A549 (cell line): ENCODE measurements around the gene ATG4D.

Experiments
- EP300 ChIP-seq, 2 experiments: fragments of >200 bp; sonication (Bioruptor Twin); formaldehyde crosslinking; IDR thresholded peaks; 2 replicates in 1 of 2; 3 replicates in 1 of 2; pipeline ENCODE4 v1.6.1; 2016 to 2017
- JUN ChIP-seq, 2 experiments: fragments of >200 bp; sonication (Bioruptor Twin); formaldehyde crosslinking; IDR thresholded peaks; 2 replicates in 1 of 2; 3 replicates in 1 of 2; pipeline ENCODE4 v1.6.1; 2016 to 2017
- MAFK ChIP-seq: fragments of 450-650 bp; IDR thresholded peaks from 2 replicates; pipeline ENCODE4 v1.6.1; 2014; ENCODE audit not compliant: partially characterized antibody
- PHF8 ChIP-seq: fragments of 200-600 bp; sonication (generic); IDR thresholded peaks from 2 replicates; pipeline ENCODE4 v1.6.1; 2016; ENCODE audit warnings: low read depth, mild to moderate bottlenecking, antibody characterized with exemption, moderate library complexity, borderline replicate concordance
- POLR2A ChIP-seq: IDR thresholded peaks from 2 replicates; pipeline ENCODE4 v1.6.1; 2012; ENCODE audit warnings: mild to moderate bottlenecking, low read length
- POLR2AphosphoS2 ChIP-seq: conservative IDR thresholded peaks from 2 replicates; pipeline ENCODE4 v1.6.1; 2012; ENCODE audit warnings: low read length, improper control_type of control experiment, inconsistent platforms
- RFX5 ChIP-seq: fragments of 450-650 bp; IDR thresholded peaks from 2 replicates; pipeline ENCODE4 v1.7.1; 2014; ENCODE audit warnings: antibody characterized with exemption, mild to moderate bottlenecking, moderate library complexity
- SMC3 ChIP-seq: fragments of >200 bp; sonication (Bioruptor Twin); formaldehyde crosslinking; IDR thresholded peaks from 3 replicates; pipeline ENCODE4 v1.6.1; 2018; ENCODE audit warnings: inconsistent platforms
- ZC3H11A ChIP-seq: fragments of 450-650 bp; IDR thresholded peaks from 2 replicates; pipeline ENCODE4 v1.6.1; 2014; ENCODE audit warnings: antibody characterized with exemption, mild to moderate bottlenecking
- TF ChIP-seq, protein P1 (sequence below): fragments of >200 bp; sonication (Bioruptor Twin); formaldehyde crosslinking; IDR thresholded peaks from 3 replicates; pipeline ENCODE4 v1.5.1; 2016
- TF ChIP-seq, protein P2 (sequence below): fragments of 200-600 bp; sonication (generic); IDR thresholded peaks from 2 replicates; pipeline ENCODE4 v1.6.1; 2016; ENCODE audit warnings: antibody characterized with exemption, mild to moderate bottlenecking, moderate library complexity

GRCh38 chr19:10503002-10503789 lies 40.5 kb upstream of the ATG4D start, which contains the start of gene KEAP1:
- TF ChIP-seq POLR2A (no peak; the same call in 1 of the 2 replicates), POLR2AphosphoS2 (no peak), EP300 (IDR thresholded peaks at IDR 0.05) (no peak), SMC3 (no peak), RFX5 (no peak), MAFK (no peak), ZC3H11A (no peak), JUN (IDR thresholded peaks at IDR 0.05) (peak in 1 of 2 experiments; percentile 5; a peak in 2 of 5 replicates), PHF8 (no peak; the same call in 1 of the 2 replicates)
- TF ChIP-seq, protein P1, sequence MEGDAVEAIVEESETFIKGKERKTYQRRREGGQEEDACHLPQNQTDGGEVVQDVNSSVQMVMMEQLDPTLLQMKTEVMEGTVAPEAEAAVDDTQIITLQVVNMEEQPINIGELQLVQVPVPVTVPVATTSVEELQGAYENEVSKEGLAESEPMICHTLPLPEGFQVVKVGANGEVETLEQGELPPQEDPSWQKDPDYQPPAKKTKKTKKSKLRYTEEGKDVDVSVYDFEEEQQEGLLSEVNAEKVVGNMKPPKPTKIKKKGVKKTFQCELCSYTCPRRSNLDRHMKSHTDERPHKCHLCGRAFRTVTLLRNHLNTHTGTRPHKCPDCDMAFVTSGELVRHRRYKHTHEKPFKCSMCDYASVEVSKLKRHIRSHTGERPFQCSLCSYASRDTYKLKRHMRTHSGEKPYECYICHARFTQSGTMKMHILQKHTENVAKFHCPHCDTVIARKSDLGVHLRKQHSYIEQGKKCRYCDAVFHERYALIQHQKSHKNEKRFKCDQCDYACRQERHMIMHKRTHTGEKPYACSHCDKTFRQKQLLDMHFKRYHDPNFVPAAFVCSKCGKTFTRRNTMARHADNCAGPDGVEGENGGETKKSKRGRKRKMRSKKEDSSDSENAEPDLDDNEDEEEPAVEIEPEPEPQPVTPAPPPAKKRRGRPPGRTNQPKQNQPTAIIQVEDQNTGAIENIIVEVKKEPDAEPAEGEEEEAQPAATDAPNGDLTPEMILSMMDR = no peak
- TF ChIP-seq, protein P2, sequence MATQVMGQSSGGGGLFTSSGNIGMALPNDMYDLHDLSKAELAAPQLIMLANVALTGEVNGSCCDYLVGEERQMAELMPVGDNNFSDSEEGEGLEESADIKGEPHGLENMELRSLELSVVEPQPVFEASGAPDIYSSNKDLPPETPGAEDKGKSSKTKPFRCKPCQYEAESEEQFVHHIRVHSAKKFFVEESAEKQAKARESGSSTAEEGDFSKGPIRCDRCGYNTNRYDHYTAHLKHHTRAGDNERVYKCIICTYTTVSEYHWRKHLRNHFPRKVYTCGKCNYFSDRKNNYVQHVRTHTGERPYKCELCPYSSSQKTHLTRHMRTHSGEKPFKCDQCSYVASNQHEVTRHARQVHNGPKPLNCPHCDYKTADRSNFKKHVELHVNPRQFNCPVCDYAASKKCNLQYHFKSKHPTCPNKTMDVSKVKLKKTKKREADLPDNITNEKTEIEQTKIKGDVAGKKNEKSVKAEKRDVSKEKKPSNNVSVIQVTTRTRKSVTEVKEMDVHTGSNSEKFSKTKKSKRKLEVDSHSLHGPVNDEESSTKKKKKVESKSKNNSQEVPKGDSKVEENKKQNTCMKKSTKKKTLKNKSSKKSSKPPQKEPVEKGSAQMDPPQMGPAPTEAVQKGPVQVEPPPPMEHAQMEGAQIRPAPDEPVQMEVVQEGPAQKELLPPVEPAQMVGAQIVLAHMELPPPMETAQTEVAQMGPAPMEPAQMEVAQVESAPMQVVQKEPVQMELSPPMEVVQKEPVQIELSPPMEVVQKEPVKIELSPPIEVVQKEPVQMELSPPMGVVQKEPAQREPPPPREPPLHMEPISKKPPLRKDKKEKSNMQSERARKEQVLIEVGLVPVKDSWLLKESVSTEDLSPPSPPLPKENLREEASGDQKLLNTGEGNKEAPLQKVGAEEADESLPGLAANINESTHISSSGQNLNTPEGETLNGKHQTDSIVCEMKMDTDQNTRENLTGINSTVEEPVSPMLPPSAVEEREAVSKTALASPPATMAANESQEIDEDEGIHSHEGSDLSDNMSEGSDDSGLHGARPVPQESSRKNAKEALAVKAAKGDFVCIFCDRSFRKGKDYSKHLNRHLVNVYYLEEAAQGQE = no peak
